OCI-LY3 (cell line): ENCODE data around the gene FLRT2.

Experiments
- H2AFZ ChIP-seq: fragments of 200-600, 300-600 bp; shearing (Covaris generic); 2 replicates; pipeline ENCODE4 v1.6.0; 2014; ENCODE audit warnings: antibody characterized with exemption, low read depth, low read length
- H3K27ac ChIP-seq: fragments of 200-600, 300-600 bp; sonication (generic); 2 replicates; pipeline ENCODE4 v1.5.1; 2014; ENCODE audit warnings: mild to moderate bottlenecking, low read length, moderate library complexity, mixed read lengths
- H3K27me3 ChIP-seq: fragments of 200-600, 300-600 bp; sonication (generic); 2 replicates; pipeline ENCODE4 v1.6.1; 2014; ENCODE audit warnings: low read depth, low read length, mixed read lengths
- H3K36me3 ChIP-seq: fragments of 200-600, 300-600 bp; sonication (generic); replicated peaks from 2 replicates; pipeline ENCODE3; 2014; ENCODE audit warnings: low read depth, low read length, mixed read lengths
- H3K4me1 ChIP-seq: fragments of 300-600, 200-600 bp; sonication (generic); 2 replicates; pipeline ENCODE4 v1.6.1; 2014; ENCODE audit warnings: low read length, mixed read lengths
- H3K4me2 ChIP-seq: fragments of 200-600, 300-600 bp; sonication (generic); 2 replicates; pipeline ENCODE4 v1.6.1; 2014; ENCODE audit warnings: low read length, mixed read lengths
- H3K4me3 ChIP-seq: fragments of 300-600, 200-600 bp; sonication (generic); 2 replicates; pipeline ENCODE4 v1.5.1; 2014; ENCODE audit warnings: antibody characterized with exemption, mild to moderate bottlenecking, low read length, moderate library complexity
- H3K79me2 ChIP-seq: fragments of 300-600, 200-600 bp; shearing (Covaris generic); 2 replicates; pipeline ENCODE4 v1.6.1; 2014; ENCODE audit warnings: mild to moderate bottlenecking, low read length, mixed read lengths
- H3K9ac ChIP-seq: fragments of 300-600, 200-600 bp; shearing (Covaris generic); 2 replicates; pipeline ENCODE4 v1.6.0; 2014; ENCODE audit warnings: mild to moderate bottlenecking, low read length, moderate library complexity
- H3K9me3 ChIP-seq: fragments of 200-600, 300-600 bp; shearing (Covaris generic); 2 replicates; pipeline ENCODE4 v1.6.1; 2014; ENCODE audit warnings: low read length, mixed read lengths; ENCODE audit not compliant: insufficient read depth
- H4K20me1 ChIP-seq: fragments of 200-600, 300-600 bp; sonication (generic); 2 replicates; pipeline ENCODE4 v1.6.1; 2016; ENCODE audit warnings: low read length, mixed read lengths; ENCODE audit not compliant: insufficient read depth
- EZH2phosphoT487 ChIP-seq: fragments of 200-600 bp; shearing (Covaris generic); IDR thresholded peaks from 2 replicates; pipeline ENCODE4 v1.6.1; 2018; ENCODE audit warnings: antibody characterized with exemption, mixed run types, low read depth
- TF ChIP-seq, protein P1 (sequence below): fragments of 200-600, 300-600 bp; sonication (generic); IDR thresholded peaks from 2 replicates; pipeline ENCODE4 v1.5.1; 2014; ENCODE audit warnings: antibody characterized with exemption, low read length, low read depth

The FLRT2 gene

DNA sequence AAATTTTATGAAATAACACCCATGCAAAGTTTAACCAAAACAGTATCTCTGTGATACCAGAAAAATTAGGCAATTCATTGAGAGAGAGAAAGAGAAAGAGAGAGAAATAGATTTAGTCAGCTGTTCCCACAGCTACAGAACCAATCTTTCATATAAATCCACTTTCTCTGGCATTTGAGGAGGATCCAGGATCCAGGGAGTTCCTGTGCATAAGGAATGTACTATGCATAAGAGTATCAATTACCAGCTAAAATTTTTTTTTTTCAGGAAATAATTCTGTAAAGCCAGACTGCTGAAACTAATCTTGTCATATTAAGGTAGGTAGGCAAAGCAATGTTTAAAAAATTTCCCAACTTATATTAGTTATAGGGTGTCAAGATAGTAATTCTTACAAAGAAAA is 133.7 kb downstream of the FLRT2 start:
- no peaks in the 10 kb centered on the region for H3K27me3 ChIP-seq
- no peaks in the 10 kb centered on the region for H3K4me1 ChIP-seq
- no peaks in the 10 kb centered on the region for H3K36me3 ChIP-seq
- H3K4me2 ChIP-seq = no peak overlapping the region
- no peaks in the 10 kb centered on the region for H3K9me3 ChIP-seq
- no peak for TF ChIP-seq EZH2phosphoT487
- TF ChIP-seq, protein P1, sequence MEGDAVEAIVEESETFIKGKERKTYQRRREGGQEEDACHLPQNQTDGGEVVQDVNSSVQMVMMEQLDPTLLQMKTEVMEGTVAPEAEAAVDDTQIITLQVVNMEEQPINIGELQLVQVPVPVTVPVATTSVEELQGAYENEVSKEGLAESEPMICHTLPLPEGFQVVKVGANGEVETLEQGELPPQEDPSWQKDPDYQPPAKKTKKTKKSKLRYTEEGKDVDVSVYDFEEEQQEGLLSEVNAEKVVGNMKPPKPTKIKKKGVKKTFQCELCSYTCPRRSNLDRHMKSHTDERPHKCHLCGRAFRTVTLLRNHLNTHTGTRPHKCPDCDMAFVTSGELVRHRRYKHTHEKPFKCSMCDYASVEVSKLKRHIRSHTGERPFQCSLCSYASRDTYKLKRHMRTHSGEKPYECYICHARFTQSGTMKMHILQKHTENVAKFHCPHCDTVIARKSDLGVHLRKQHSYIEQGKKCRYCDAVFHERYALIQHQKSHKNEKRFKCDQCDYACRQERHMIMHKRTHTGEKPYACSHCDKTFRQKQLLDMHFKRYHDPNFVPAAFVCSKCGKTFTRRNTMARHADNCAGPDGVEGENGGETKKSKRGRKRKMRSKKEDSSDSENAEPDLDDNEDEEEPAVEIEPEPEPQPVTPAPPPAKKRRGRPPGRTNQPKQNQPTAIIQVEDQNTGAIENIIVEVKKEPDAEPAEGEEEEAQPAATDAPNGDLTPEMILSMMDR = no peak
- H2AFZ ChIP-seq = no peak overlapping the region
- H3K79me2 ChIP-seq = no peaks in the 10 kb centered on the region
- no peak overlapping the region for H3K4me3 ChIP-seq
- H4K20me1 ChIP-seq = no peaks in the 10 kb centered on the region
- no peak overlapping the region for H3K9ac ChIP-seq
- no peak overlapping the region for H3K27ac ChIP-seq

DNA sequence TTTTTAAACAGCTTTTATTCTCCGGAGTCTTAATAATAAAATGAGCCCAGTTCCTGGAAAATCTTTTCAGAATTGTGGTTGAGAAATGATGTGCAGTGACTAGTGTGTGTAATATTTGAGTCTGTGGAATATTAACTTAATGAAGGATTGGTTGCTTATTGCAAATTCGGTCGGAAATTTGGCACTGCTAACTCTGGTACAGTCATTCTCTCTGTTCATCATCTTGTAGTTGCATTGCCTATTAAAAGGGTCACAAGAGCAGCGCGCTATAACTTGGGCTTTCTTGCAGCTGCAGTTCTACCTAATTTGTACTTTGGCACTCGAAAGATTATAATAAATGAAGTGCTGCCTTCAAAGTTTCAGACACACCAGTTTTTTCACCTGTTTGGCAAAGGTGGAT is 146.0 kb downstream of the FLRT2 start:
- Histone ChIP-seq H3K9me3 (no peaks in the 10 kb centered on the region), H3K27me3 (no peaks in the 10 kb centered on the region), H4K20me1 (no peaks in the 10 kb centered on the region), H3K4me2 (no peak overlapping the region), H3K9ac (no peak overlapping the region), H3K27ac (no peak overlapping the region), H3K4me1 (no peaks in the 10 kb centered on the region), H3K4me3 (no peak overlapping the region), H3K79me2 (no peaks in the 10 kb centered on the region), H3K36me3 (no peaks in the 10 kb centered on the region), H2AFZ (no peak overlapping the region)
- TF ChIP-seq, protein P1 = no peak
- no peak for TF ChIP-seq EZH2phosphoT487

DNA sequence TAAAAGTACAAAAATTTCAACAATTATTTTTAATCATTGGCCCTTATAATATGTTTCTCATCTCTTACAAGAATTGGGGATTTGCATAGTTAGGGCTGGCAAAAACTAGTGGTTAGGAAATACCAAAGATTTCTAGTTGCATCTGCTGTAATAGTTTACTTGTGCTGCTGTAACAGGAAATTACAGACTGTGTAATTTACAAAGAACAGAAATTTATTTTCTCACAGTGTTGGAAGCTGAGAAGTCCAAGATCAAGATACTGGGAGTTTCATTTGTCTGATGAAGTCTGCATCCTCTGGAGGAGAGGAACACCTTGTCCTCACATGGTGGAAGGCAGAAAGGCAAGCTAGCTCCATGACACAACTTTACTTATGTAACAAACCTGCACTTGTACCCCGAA is 157.0 kb downstream of the FLRT2 start:
- Histone ChIP-seq H3K27ac (no peak overlapping the region), H3K79me2 (no peaks in the 10 kb centered on the region), H3K27me3 (no peaks in the 10 kb centered on the region), H3K4me1 (no peaks in the 10 kb centered on the region), H3K4me2 (no peak overlapping the region), H2AFZ (no peak overlapping the region), H3K9ac (no peak overlapping the region), H3K9me3 (no peaks in the 10 kb centered on the region), H4K20me1 (no peaks in the 10 kb centered on the region), H3K4me3 (no peak overlapping the region), H3K36me3 (no peaks in the 10 kb centered on the region)
- TF ChIP-seq EZH2phosphoT487 = no peak
- TF ChIP-seq, protein P1 = no peak

DNA sequence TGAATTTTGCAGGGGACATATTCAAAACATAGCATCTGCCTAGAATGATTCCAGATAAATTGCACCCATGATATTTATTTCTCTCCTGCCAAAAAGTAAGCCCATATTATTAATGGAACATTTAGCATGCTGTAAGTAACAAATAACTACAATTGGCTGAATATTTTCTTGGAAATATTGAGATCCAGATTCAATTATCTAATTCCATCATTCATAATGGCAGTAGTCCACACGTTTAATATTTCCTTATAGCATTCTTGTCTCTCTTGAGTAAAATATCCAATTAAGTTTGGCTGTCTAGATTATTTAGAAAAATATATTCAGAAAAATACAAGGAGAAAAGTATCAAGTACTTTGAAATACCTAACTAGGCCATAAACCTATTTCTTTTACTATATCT is 157.5 kb downstream of the FLRT2 start:
- no peak overlapping the region for H3K4me2 ChIP-seq
- H3K9ac ChIP-seq = no peak overlapping the region
- H3K27me3 ChIP-seq = no peaks in the 10 kb centered on the region
- H3K36me3 ChIP-seq = no peaks in the 10 kb centered on the region
- no peaks in the 10 kb centered on the region for H3K9me3 ChIP-seq
- H3K4me1 ChIP-seq = no peaks in the 10 kb centered on the region
- TF ChIP-seq, protein P1 = no peak
- no peak for TF ChIP-seq EZH2phosphoT487
- H4K20me1 ChIP-seq = no peaks in the 10 kb centered on the region
- no peak overlapping the region for H2AFZ ChIP-seq
- H3K79me2 ChIP-seq = no peaks in the 10 kb centered on the region
- H3K4me3 ChIP-seq = no peak overlapping the region
- no peak overlapping the region for H3K27ac ChIP-seq
